Body of pancreas (tissue), 4 donors: ENCODE data around the gene TLCD3A.
"Not testable (repeated sequence)": the region's sequence is repeated elsewhere in the genome, so short reads cannot be mapped to it uniquely, and the experiment has no call there.

Experiments
- CTCF ChIP-seq, 7 experiments: fragments of 450-650 bp in 4 of 7; fragments of 200-600 bp in 3 of 7; sonication (generic) in 3 of 7; IDR thresholded peaks; one replicate each; pipeline ENCODE4 v1.5.1; 2016 to 2019; ENCODE audit warnings: antibody characterized with exemption in 7 of 7
- POLR2A ChIP-seq, 3 donors: fragments of 450-650 bp; IDR thresholded peaks; one replicate each; pipeline ENCODE4 v1.6.1; 2016; ENCODE audit warnings: antibody characterized with exemption in 3 of 3, mild to moderate bottlenecking in 2 of 3

- TF ChIP-seq POLR2A, CTCF (IDR thresholded peaks at IDR 0.05): not testable (repeated sequence)
These were observed 23.0 kb downstream of the TLCD3A start for GRCh38 chr17:755319-755961.
